Hypothalamus (tissue), 51 donors: ENCODE results near the gene ADAM12.
A peak's percentile ranks its signal among the peaks of the same experiment; 100 is the strongest.

Experiments
- DNase-seq, 51 donors: peaks; one replicate each; lab custom pipeline; 2025; lab: John Stamatoyannopoulos, UW

The ADAM12 gene

GRCh38 chr10:126042354-126042753 lies 345.9 kb downstream of the ADAM12 start:
- peak in 1 of 51 donors; percentile 20 for DNase-seq

DNA sequence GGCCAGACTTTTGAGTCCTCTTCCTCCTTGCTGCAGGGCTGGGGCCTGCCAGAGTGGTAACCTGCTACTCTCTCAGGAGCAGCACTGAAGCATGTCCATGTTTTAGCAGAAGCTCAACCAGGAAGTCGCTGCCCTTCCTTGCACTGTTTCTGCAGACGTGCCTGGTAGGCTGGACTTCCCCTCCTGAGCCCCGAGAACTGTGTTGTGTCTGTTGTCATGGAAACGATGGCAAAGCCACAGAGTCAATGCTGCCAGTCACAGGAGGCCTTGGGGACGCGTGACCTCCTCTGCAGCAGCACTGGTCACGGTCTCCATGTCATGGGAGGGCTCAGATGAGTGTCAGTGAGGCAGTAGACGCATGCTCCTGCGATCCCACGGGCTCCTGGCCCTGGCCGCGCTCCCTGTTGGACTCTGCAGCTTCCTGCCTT lies 346.5 kb downstream of the ADAM12 start:
- peak in 43 of 51 donors; percentile 13 to 80 (median 45) for DNase-seq

DNA sequence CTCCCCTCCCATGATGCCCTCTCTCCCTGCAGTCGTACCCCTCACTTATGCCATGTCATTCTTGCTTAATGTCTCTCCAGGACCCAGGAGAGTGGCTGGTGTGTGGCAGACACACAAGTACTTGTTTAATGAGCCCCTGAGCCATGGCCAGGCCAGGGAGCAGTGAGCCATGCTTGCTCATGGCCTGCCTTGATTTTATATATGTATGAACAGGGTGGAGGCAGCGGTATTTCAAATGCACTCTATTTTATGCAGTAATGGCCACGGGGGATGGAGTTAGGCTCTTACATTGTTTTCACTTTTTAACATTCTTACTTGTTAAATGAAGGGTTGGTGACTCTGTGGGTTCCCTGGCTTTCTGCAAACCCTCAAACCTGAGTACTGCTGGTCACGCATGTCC lies 347.2 kb downstream of the ADAM12 start:
- DNase-seq: no peak

GRCh38 chr10:126037946-126038345 lies 350.3 kb downstream of the ADAM12 start:
- DNase-seq: no peak

GRCh38 chr10:126036515-126036914 lies 351.8 kb downstream of the ADAM12 start:
- no peak for DNase-seq

- DNase-seq: no peak
These were observed 353.7 kb downstream of the ADAM12 start for GRCh38 chr10:126034586-126034985.

DNA sequence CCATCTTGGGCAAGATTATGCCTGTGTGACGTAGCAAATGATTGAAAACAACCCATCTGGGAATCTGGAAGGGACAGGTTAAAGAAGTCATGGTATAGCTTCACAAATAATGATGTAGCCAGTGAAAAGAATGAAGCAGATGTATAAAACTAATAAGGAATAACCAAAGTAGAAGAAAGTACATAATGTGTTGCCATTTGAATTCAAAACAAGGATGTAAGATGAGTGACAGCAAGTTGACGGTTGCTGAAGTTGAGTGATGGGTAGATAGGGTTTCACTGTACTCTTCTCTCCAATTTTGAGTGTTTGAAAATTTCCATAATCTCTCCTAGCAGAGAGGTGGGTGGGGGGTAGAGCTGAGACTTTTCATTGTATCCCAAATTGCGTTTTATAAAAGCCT lies 358.3 kb downstream of the ADAM12 start:
- no peak for DNase-seq

- no peak for DNase-seq
These were observed 360.6 kb downstream of the ADAM12 start for GRCh38 chr10:126027692-126028091.

GRCh38 chr10:126022841-126023240 lies 365.4 kb downstream of the ADAM12 start:
- no peak for DNase-seq

- DNase-seq: no peak
These were observed 366.3 kb downstream of the ADAM12 start for GRCh38 chr10:126021833-126022500.

DNA sequence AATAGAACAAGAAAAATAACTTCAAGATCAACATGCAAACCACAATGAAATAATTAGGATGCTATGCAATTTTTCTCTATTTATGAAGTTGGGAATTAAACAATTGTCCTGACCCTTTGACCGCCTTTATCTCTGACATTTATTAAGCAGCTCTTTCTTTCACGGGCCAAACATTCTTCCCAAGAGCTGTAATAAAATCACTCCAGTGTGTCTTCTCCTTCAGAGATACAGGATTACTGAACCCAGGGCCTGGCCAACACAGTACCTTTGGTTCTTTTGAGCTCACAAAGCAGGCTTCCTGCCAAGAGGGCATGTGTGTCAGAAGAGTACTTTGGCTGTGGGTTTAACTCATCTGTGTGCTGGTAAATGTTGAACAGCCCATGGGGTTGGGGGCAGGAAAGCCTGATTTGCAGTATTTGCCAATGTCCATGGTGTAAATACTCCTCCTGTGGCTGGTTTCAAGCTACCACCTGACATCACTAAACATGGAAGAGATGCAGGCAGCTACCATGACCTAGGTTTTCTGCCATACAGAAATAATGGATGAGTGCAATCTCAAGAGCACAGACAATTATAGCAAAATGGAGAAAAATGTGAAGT lies 370.2 kb downstream of the ADAM12 start:
- DNase-seq: no peak

- no peak for DNase-seq
These were observed 371.4 kb downstream of the ADAM12 start for GRCh38 chr10:126016882-126017281.

DNA sequence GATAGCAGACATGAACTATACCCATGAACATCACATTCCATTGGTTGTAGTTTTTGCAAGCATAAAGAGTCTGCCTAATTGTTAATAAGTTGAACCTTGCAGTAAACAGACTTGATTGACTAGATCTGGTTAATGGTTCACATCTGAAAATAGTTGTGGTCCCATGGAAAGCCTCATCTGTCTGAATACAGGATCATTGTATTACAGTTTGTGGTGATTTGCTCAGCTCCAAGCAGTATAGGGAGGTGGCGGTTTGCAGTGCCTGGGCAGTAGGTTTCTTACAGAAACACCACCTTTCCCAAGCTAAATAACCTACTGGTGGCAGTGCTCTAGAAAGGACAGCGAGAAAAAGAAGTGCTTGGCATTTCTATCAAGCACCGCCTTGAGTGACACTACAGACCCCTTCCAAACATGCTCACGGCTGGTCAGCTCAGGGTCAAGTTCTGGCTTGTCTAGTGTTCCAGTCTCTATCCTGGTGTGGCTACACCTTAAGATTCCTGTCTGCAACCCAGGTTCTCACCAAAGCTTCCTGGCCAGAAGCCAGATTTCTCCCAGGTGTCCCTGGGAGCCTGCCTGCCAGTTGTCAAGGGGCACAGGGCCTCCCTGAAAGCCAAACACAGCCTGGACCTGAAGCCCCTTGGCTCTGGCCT lies 372.0 kb downstream of the ADAM12 start:
- DNase-seq: no peak

GRCh38 chr10:126015413-126015812 lies 372.9 kb downstream of the ADAM12 start:
- DNase-seq: no peak

DNA sequence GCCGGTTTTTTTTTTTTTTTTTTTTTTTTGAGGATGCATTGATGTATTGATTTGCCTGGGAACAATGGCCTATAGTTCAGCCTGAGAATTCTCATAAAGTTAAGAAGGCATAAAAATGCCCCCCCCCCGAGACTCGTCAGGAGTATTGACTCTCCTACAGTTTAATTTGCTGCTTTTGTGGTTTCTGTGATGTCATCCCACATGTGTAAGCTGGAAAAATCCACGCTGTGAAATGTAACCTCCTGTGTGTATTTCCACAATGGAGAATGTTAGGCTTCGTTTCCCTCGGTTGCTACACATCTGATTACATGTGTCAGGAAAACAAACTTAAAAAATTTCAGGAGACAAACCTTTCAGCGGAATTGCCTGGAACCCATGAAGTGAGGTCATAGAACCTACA lies 374.0 kb downstream of the ADAM12 start:
- no peak for DNase-seq

- no peak for DNase-seq
These were observed 374.6 kb downstream of the ADAM12 start for GRCh38 chr10:126013489-126014281.

GRCh38 chr10:126012485-126012884 lies 375.8 kb downstream of the ADAM12 start:
- no peak for DNase-seq

- DNase-seq: no peak
These were observed 376.3 kb downstream of the ADAM12 start for GRCh38 chr10:126011995-126012394.

DNA sequence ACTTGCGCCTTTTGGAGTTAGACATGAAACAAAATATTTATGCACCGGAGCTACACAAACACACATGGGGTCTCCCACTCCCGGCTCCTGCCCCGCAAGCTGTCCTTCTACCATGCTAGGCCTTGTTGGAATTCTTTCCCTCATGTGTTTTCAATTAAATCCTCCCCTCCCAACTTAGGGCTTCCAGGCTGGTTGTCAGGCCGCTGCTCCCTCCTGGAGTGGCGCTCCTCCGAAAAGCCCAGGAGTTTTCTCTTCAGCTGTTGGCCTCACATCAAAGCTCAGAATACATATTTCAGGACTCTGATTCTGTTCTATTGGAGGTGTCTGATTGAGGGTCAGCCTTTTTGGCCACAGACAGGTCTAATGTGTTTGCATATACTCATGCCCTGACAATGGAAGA lies 378.6 kb downstream of the ADAM12 start:
- no peak for DNase-seq

DNA sequence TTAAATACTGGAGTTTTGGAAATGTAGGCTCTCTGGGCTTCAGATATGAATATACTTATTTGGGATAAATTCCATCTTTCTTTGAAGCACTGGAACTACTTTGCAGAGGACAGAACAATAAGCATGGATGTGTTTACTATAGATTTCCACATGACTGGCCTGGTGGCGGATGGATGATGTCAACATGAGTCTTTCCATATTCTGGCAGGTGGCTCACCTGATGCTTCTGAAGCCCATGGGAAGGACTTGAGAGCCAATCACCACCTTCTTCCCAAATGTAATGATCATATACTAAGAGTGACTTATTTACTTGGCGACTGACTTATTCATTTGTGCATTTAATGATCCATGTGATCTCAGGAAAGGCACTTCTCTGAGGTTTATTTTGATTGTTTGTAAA lies 381.4 kb downstream of the ADAM12 start:
- no peak for DNase-seq

- no peak for DNase-seq
These were observed 382.0 kb downstream of the ADAM12 start for GRCh38 chr10:126006264-126006663.
